HG02759 (cell line): Measurements from ENCODE around the gene EPB42.
A peak's percentile ranks its signal among the peaks of the same experiment; 100 is the strongest.

ENCODE experiments used
- ATAC-seq: cut with Tn5 transposase; IDR thresholded peaks from one replicate; pipeline ENCODE4 v1.9.1; 2021; ENCODE audit warnings: mild to moderate bottlenecking, moderate library complexity; ENCODE audit not compliant: unreplicated experiment

EPB42 gene

GRCh38 chr15:43220991-43221403, at the start of gene EPB42:
EPB42 (minus strand) TSS chr15:43221018; CDS start chr15:43220825, 193 bp downstream.
- no peak for ATAC-seq

- no peak for ATAC-seq
Measured at GRCh38 chr15:43270113-43270665, 49.4 kb upstream of the EPB42 start.

GRCh38 chr15:43268111-43269105, 47.6 kb upstream of the EPB42 start:
- no peak for ATAC-seq

DNA sequence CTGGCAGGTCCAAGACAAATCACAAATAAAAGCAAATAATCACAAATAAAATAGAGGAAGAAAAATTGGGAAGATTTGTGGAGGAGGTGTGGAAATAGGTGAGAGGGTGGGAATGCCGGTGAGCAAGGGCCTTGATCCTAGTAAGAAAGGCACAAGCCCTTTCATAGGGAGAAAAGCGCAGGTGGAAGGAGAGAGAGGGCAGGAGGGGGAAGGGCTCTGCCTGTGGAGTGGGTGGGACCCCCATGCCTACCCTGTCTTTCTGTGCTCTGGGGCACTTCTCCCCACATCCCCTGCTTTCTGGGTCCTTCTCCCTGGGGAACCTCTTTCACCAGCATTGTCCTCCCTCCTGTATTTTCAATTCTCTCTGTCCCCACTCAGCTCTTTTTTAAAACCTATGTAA, 46.6 kb upstream of the EPB42 start:
- no peak for ATAC-seq

GRCh38 chr15:43266834-43267233, 46.0 kb upstream of the EPB42 start, which contains the start of gene TGM5:
TGM5 (minus strand) TSS chr15:43266928; CDS start chr15:43266849, 79 bp downstream.
- ATAC-seq: no peak

GRCh38 chr15:43266386-43266785, 45.6 kb upstream of the EPB42 start:
- ATAC-seq: no peak

DNA sequence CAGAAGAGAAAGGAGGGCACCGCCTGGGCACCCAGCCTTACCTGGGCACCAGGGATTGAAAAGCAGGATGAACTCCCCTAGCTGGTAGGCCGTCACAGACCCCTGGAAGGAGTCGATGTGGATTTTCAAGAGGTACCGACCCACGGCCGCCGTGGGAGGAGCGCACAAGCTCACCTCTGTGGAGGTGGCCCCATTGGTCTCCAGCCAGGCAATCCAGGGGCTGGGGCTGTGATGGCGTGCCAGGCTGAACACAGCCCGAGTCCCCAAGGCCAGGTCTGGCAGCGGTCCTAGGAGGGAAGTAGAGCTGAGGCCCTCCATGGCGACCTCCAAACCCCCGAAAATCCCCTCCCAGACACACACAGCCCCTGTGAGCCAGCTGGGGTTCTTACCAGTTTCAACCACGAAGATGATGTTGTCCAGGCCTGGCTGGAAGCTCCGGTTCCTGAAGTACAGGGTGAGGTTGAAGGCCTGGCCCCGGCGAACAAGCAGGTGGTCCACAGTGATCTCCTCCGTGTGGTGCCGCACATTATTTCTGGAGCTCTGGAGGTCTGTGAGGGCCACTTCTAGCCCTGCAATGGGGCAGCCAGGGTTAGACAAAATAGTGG, 39.3 kb upstream of the EPB42 start:
- no peak for ATAC-seq

- no peak for ATAC-seq
Measured at GRCh38 chr15:43258781-43259180, 38.0 kb upstream of the EPB42 start.

DNA sequence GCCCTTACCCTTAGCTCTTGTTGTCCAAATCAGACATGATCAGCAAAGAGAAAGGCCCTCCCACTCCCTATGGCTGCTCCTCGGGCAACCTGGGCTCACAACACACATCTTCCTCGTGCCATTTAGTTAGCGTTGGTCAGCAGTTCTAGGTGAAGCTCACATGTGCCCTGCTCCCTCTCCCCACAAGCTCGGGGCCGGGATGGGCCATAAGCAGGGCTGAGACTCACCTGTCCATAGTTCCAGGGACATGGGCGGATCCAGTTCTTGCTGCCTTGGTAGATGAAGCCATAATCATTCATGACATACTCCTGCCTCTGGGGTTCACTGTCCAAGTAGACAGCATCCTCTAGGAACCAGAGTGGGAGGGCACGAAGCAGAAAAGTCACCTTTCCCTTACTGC, 35.5 kb upstream of the EPB42 start:
- ATAC-seq: no peak

- no peak for ATAC-seq
Measured at GRCh38 chr15:43255376-43255775, 34.6 kb upstream of the EPB42 start.

DNA sequence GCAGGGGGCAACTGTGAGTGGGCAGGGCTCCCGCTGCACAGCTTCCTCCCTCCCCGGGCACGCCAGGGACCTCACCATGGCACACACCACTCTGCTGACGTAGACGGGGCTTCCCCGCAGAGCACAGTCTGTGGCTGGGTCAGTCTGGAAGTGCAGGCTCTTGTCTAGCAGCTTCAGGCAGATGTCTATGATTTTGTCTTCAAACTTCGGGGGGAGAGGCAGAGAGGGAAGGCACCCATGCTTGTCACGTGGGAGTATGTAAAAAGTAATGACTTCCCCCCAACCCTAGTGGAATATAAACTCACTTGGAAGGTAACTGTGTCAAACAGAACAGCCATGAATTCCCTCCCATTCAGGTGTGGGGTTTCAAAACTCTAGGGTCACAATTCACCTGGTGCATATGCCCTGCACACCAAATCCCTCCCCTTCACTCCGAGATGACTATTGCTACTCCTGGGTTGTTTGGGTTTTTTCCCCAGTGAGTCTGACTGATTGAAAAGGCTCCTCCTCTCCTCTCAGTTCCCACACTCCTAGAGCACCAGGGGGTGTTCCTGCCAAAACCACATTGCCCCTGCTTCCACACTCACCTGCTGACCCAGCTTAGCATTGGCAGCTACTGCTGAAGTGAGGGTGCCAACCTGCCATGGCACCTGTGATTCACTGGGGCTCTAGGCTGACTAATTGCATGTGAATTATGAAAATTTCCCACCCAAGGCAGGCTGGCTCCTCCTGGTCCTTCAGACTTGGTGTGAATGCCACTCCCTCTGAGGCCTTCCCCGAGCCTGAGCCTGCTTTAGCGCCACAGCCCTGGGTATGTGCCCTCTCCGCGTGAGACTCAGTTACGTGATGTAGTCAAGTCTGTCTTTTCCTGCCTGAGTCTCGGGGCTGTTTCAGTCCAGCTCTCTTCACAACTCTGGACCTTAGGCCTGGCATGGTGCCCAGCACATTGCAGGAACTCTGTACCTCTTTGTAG, 32.9 kb upstream of the EPB42 start:
- peak; percentile 58 for ATAC-seq

- ATAC-seq: no peak
Measured at GRCh38 chr15:43251871-43252250, 31.0 kb upstream of the EPB42 start.

- no peak for ATAC-seq
Measured at GRCh38 chr15:43251185-43251870, 30.5 kb upstream of the EPB42 start.

DNA sequence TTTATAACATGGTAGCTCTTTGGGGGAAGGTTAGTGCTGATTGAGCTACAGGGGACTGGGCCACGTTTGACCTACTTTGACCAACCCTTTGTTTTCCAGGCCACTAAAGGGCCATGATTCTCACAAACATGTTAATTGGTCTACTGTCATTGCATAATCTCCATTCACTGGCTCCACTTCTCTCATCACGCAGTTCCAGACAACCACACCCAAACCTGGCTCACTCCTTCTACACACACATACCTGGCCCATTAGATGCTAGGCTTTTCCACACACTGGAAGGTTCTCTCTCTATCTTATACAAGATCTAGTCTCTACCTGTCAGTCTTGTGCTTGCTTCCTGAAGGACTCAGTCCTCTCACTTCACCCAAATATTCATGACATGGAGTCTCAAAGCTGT, 30.0 kb upstream of the EPB42 start:
- no peak for ATAC-seq

GRCh38 chr15:43249699-43250203, 28.9 kb upstream of the EPB42 start:
- peak; percentile 56 for ATAC-seq

DNA sequence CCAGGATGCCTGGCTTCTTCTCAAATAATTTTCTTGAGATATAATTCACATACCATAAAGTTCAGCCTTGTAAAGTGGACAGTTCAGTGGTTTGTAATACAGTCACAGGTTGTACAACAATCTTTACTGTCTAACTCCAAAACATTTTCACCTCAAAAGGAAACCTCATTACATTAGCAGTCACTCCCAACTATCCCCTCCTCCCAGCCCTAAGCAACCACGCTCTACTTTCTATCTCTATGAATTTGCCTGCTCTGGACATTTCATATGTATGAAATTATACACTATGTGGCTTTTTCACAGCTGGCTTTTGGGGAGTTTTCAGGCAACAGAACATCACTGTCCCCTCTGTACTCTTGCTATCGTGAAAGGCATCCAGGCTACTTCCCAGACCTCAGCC, 28.4 kb upstream of the EPB42 start:
- peak; percentile 7 for ATAC-seq

GRCh38 chr15:43246261-43246774, 25.5 kb upstream of the EPB42 start:
- no peak for ATAC-seq

GRCh38 chr15:43244092-43244491, 23.3 kb upstream of the EPB42 start:
- no peak for ATAC-seq

- no peak for ATAC-seq
Measured at GRCh38 chr15:43243020-43243645, 22.3 kb upstream of the EPB42 start.
